Fibroblast of peridontal ligament (primary cell): ENCODE results near the gene C1QB.

Experiments used
- DNase-seq: peaks from one replicate; pipeline ENCODE4 v3.0.0-alpha.2; 2010; ENCODE audit errors: extremely low read depth

Gene C1QB

DNA sequence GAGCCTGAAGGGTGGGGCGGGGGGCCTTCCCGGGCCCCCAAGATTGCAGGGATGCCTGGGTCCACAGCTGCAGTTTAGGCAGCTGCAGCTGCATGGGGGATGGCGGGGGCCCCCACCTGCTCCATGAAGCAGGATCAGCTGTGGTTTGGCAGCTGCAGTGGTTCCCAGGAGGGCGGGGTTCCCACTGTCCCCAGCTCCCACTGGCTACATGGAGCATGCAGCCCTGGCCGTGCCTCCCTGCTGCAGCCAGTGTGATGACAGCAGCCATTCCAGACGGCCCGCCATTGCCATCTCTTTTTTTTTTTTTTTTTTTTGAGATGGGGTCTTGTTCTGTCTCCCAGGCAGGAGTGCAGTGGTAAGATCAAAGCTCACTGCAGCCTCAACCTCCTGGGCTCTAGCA is 17.6 kb upstream of the C1QB start:
- DNase-seq = no peak

DNA sequence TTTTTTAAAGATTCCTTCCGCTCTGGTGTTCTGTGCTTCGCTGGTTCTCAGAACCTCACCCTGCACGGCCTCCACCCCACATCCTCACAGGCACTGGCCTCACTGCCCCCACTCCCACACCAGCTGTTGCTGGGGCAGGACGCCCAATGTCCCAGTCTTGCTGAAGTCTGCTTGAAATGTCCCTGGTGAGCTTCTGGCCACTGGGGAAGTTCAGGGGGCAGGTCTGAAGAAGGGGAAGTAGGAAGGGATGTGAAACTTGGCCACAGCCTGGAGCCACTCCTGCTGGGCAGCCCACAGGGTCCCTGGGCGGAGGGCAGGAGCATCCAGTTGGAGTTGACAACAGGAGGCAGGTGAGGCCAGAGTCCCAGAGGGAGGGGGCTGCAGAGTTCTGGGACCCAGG is 16.7 kb upstream of the C1QB start, which contains the start of gene C1QA:
C1QA (plus strand) TSS at position 276 of the 400 bp plus-strand sequence. CDS start 989 bp downstream, outside the sequence.
- no peak for DNase-seq

DNA sequence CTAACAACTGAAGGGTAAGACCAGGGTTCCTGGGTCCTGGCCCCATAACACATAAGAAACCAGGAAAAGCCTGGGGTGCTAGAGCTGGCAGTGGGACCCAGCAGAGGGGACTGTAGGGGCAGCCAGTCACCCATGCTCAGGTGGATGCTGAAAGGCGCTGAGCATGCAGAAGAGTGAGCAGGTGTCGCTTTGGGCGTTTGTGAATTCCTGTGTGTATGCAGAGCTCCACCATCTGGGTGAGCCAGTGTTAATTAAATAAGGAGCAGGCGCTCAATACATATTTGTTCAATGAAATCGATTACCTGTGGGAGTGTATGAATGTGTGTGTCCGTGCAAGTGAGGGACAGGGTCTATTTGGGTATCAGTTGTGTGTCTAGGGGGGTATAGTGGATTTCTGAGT is 16.1 kb upstream of the C1QB start:
- DNase-seq = no peak

DNA sequence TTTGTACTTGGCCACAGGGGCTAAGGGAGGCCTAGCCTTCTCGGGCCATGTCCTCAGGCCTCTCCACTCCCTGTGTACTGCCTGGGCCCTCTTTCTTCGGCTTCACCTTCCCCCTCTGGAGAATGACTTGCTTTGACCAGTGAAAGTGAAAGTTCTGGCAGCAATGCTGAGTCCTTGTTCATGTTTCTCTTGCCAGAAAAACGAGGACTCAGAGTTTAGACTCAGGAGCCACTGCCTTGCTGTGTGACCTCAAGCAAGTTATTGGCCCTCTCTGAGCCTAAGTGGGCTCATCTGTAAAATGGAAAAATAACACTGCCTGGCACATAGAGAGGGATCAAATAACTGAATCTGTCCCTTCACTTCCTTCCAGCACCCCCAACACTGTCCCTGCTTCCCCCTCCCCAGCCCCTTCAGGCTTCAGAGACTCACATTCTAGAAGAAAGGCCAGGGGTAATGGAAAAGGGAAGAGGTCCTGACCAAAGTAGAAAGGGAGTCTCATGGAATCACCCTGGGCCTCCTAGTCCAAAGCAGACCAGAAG is 15.1 kb upstream of the C1QB start:
- no peak for DNase-seq

DNA sequence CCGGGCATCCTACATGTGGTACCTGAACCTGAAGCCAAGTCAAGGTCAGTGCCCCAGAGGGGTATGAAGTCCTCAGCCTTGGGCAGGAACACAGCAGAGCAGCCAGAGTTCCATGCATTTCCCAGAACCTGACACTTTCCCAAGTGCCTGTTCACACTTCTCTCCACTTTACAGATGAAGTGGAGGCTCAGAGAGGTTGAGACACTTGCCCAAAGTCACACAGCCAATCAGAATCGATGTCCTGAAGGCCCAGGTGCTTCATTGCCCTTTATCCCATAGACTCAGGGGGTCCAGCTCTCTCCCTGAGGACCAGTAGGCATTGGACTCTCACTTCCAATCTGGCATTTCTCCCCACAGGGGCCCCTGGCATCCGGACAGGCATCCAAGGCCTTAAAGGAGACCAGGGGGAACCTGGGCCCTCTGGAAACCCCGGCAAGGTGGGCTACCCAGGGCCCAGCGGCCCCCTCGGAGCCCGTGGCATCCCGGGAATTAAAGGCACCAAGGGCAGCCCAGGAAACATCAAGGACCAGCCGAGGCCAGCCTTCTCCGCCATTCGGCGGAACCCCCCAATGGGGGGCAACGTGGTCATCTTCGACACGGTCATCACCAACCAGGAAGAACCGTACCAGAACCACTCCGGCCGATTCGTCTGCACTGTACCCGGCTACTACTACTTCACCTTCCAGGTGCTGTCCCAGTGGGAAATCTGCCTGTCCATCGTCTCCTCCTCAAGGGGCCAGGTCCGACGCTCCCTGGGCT is 14.4 kb upstream of the C1QB start:
- no peak for DNase-seq

DNA sequence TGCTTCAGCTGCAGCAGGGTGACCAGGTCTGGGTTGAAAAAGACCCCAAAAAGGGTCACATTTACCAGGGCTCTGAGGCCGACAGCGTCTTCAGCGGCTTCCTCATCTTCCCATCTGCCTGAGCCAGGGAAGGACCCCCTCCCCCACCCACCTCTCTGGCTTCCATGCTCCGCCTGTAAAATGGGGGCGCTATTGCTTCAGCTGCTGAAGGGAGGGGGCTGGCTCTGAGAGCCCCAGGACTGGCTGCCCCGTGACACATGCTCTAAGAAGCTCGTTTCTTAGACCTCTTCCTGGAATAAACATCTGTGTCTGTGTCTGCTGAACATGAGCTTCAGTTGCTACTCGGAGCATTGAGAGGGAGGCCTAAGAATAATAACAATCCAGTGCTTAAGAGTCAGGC is 13.8 kb upstream of the C1QB start:
- peak; percentile 35 for DNase-seq

DNA sequence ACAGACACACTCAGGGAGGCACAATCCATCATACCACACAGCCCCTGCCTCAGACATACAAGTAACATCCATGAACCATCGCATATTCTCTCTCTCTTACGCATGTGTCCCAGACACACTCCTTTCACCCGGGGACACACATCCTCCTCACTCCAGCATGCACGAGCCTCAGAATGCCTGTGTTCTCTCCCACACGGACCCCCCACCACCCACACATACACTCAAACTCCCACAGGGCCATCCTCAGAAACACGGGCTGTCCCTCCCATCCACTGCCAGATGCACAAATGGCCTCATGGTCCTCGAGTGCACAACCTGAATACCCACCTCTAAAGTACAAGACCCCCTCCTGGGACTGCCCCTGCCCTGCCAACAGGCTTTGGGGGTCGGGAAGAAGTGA is 11.8 kb upstream of the C1QB start:
- no peak for DNase-seq

DNA sequence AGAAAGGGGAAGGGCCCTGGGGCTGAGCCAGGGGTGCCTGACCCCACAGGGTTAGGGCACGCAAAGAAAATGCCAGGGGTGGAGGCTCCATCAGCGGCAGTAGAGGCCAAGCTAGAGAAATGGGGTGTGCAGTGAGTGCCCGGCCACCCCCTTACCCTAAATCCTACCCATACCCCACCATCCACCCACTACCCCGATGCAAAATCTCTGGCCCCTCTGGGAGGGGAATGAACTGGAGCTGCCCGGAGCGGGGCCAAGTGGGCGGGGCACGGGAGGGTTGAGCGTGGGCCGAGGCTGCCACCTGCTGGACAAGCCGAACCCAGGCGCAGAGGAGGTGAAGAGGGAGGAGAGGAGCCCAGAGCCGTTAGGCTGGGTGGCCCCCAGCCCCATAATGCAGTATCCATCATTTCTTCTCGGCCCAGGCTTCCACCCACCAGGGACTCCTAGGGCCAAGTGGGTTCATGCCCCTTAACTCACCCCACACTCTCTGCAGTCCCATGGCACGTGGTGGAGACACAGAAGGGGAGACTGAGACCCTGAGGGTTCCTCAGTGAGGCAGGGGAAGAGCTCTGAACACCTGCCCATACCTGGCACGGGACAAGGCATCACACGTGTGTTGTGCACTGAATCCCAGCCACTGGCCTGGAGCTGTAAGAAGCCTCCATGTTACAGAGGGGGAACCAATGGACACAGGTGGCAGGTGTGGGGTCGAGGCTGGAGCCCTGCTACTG is 11.0 kb upstream of the C1QB start:
- DNase-seq = peak; percentile 34

DNA sequence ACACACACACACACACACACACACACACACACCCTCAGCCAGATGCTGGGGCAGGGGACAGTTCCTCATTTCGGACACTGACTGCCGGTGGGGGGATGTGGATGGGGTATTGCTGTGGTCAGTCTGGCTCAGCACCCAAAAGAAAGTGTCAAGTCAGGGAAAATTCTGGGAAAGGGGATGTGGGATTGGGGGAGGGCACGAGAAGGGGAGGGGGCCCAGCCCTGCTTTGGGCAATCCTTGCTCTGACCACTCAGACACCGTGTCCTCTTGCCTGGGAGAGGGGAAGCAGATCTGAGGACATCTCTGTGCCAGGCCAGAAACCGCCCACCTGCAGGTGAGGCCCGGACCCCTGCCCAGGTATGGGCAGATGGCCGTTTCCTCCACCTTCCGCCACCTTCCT is 9.7 kb upstream of the C1QB start, which contains the start of gene C1QC:
C1QC (plus strand) TSS at position 253 of the 400 bp plus-strand sequence. CDS start 391 bp downstream, outside the sequence.
- DNase-seq = no peak

DNA sequence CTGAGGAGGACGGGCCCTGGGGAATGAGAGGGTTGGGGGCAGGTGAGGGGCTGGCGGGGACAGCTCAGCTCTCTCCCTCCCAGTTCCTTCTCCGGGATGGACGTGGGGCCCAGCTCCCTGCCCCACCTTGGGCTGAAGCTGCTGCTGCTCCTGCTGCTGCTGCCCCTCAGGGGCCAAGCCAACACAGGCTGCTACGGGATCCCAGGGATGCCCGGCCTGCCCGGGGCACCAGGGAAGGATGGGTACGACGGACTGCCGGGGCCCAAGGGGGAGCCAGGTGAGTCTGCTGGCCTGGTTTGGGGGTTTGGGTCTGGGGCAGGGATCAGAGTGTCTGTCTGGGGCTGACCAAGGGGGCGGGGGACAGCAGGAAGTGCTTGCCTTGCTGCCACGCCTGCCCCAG is 9.1 kb upstream of the C1QB start:
- DNase-seq = no peak

DNA sequence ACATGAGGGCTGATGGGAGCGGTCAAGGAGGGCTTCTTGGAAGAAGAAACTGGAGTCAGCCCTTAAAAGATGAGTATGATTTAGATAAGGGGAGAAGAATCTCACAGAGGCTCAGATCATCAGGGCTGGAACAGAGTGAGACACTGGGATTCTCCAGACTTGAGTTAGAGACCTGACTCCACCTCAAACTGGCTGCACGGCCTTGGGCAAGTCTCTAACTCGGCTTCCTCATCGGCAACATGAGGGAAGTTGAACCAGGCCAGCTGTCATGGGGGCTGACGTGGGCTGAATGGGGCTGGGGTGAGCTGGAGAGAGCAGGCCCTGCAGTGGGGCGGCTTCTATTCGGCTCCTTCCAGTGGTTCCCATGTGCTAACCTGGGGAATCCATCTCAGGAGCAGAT is 7.1 kb upstream of the C1QB start:
- no peak for DNase-seq

DNA sequence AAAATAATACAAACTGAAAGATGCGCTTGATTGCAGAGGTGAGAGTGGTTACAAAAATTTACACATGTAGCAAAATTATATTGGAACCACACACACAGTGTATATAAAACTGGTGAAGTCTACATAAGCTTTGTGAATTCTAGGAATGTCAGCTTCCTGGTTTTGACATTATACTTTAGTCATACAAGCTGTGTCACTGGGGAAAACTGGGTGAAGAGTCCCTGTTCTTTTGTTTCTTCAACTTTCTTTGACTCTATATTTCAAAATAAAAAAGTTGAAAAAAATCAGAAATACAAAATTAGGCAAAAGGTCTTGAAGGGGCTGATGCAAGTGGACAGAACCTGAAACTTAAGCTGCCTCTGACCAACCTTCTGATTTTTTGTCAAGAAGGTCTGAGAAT is 6.7 kb upstream of the C1QB start:
- peak; percentile 10 for DNase-seq

DNA sequence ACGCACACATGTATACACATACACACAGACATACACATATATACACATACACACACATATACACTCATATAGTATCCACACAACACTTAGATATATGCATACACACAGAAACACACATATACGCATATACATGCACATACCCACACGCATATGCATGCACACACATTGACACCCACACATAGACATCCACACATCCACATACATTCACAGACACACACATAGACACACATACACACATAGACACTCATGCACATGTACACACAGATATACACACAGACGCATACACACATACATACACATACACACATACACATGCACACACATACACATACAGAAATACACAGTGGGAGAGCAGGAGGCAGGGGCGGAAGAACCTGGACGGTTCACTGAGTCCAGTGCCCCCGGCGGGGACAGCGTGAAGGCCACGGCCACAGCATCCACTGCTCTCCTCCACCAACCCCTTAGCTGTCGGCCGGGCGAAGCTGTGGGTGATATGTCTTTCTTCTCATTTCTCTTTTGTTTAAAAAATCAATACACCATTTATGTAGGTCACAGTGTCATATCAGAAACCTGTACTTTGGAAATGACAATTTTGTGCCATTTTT is 2.8 kb upstream of the C1QB start:
- no peak for DNase-seq

DNA sequence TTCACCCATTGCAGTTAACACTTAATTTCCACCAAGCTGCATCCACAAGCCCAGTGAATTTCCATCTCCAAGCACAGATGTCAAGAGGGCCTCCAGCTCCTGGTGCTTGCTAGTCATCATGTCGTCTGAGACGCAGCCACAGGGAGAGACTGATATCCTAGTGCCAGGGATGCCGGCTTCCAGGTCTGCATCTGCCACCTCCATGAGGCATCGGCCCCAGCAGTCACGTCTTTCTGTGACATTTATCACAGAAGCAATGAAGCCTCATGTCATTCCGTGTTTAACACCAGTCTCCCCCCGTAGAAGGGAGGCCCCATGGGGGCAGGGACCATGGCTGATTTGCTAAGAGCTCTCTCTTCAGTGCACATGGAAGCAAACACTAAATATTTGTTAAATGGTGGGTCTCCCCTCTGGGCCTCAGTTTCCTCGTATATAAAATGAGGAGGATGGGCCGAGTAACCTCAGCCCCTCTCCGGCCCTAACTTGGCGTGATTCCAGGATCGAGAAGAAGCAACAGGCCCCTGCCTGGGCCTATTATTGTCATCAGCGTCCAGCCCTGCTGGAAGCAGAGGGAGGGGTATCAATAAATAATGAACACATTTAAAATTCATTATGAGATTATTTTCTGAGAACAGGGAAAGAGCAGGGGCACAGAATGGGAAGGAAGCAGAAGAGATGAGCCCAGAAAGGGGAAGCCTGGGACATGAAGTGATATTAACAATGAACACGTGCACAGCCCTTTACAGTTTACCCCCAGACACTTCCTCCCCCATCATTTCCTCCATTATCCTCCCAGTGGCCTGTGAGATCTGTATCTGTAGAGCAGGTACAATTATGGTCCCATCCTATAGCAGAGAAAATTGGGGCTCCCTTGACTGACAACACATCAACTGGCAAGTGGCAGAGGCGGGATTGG is 837 bp upstream of the C1QB start:
- no peak for DNase-seq

DNA sequence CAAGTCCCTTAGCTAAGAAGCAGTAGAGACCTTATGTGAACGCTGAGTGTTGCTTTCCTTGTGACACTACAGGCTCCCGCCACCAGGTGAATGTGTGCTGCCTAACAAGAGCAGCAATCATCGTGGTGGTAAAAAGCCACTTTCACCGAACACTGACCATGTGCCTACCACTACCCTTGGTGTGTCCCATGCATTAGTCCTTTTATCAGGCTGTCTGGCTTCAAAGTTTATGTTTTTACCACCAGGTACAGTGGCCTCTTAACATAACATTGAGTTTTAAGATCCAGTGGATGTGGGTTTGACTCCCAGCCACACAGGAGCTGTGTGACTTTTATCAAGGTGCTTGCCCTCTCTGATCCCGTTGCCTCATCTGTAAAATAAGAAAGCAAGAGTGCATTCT is 1.7 kb downstream of the C1QB start:
- no peak for DNase-seq

DNA sequence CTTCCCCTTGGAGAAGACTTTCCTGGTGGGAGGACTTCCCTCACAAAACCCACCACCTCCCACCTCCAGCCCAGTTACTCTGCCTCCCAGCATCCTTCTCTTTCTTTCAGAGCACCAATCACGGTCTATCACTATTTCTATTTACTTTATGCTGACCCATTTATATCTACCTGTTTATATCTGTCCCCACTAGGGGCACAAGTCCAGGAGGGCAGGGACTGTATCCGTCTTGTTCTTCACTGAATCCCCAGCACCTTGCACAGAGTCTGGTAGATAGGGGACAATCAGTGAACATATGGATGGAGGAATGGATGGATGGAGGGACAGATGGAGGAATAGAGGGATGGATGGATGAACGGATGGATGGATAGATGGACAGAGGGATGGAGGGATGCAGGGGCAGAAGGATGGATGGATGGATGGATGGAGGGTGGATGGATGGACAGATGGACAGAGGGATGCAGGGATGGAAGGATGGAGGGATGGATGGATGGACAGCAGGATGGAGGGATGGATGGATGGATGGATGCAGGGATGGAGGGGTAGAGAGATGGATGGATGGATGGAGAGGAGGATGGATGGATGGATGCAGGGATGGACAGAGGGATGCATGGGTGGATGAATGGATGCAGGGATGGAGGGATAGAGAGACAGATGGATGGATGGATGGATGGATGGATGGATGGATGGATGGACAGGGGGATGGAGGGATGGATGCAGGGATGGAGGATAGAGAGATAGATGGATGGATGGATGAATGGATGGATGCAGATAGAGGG is 5.5 kb downstream of the C1QB start:
- no peak for DNase-seq

DNA sequence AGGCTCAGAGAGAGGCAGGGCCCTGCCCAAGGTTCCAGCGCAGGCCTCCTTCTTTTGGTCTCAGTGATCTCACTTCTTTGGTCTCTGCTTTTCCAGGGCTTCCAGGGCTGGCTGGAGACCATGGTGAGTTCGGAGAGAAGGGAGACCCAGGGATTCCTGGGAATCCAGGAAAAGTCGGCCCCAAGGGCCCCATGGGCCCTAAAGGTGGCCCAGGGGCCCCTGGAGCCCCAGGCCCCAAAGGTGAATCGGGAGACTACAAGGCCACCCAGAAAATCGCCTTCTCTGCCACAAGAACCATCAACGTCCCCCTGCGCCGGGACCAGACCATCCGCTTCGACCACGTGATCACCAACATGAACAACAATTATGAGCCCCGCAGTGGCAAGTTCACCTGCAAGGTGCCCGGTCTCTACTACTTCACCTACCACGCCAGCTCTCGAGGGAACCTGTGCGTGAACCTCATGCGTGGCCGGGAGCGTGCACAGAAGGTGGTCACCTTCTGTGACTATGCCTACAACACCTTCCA is 7.7 kb downstream of the C1QB start:
- no peak for DNase-seq

DNA sequence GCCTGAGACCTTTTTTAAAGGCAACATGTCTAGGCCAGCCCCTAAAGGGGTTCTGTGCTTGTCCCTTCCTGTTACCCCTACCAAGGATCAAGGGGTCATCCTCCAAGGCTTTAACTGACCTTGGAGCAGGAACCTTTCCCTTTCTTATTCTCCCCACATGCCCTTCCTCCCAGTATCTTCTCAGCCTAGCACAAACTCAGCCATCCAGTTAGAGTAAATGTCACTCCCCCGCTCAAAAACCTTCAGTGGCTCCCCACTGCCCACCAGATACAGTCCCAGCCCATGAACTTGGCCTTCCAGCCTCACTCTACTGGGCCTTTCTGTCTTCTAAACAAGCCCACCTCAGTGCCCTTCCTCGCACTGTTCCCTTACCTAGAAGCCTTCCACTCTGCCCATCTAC is 8.8 kb downstream of the C1QB start:
- DNase-seq = no peak

DNA sequence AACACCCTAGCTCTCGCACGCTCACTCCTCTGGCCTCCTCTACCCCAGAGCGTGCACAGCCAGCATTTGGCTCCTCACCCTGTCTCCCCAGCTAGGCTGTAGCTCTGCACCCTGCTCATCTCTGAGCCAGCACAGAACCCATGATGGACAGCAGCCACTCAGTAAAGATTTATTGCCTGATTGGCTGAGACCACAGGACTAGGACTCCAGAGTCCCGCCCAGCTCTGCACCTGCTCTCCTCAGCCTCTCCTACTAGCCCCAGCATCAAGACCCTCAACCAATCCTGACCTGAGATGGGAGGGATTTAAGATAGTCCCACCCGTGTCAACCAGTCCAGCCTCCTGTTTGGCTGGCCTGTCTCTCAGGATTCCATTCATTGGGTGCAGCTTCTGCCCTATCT is 9.3 kb downstream of the C1QB start:
- DNase-seq = no peak

DNA sequence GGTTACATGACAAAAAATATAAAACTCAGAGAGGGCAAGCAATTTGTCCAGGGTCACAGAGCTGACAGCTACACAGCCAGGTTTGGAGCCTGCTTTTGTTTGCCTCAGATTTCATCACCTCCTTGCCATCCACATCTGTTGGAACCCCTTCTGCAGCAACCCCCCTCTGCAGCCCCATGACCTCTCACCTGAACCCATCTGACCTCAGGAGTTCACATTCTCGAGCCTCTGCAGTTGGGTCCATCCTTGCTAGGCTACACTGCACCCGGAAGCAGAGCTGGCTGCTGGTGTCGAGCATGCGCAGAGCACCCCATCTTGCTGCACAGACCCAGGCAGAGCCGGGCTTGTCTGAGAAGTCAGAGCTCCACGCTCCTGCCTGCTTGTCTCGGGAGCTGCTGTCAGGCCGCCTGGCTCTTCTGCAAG is 10.0 kb downstream of the C1QB start:
- no peak for DNase-seq
